ENCODE data around the gene KCNJ9. TPM values are rescaled to one million over a fixed set of nuclear protein-coding genes. Genes with fewer than 3 reads are reported as not detected.

KCNJ9 gene
- total RNA-seq, 1 experiment from 2014 or later = 0.09 TPM

DNA sequence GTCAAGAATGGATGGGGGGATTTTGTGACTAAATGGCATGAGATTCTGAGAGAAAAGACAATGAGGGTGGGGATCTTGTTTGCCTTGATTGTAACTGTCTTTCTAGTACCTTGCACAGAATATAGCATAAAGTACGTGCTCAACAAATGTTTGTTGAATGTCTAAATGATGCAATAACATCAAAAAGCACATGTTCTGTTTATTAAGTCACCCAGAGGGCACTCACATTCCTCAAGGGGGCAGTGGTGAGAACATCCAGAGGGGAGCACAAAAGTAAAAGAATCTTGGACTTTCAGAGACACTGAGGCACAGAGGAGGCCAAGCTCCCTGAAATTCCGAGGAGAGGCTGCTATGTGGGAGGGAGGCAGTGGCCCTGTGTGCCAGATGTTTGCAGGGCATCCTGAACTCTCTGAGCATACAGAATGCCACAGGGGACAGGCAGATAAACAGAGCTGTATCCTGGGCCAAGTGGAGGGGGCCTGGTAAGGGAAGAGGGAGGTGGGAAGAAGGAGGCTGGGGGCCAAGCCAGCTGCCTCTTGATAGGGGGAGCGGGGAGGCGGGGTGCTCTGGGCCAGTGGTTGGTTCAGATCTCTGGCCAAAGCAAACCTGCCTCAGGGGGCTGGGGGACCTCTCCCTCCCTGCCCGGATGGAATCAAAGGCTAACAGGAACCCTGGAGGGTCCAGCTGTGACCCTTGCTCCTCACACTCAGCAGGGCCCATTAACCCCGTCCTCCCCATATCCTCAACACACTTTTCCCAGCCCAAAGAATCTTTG, 27.7 kb downstream of the KCNJ9 start (continued):
- TF ChIP-seq, protein P1, sequence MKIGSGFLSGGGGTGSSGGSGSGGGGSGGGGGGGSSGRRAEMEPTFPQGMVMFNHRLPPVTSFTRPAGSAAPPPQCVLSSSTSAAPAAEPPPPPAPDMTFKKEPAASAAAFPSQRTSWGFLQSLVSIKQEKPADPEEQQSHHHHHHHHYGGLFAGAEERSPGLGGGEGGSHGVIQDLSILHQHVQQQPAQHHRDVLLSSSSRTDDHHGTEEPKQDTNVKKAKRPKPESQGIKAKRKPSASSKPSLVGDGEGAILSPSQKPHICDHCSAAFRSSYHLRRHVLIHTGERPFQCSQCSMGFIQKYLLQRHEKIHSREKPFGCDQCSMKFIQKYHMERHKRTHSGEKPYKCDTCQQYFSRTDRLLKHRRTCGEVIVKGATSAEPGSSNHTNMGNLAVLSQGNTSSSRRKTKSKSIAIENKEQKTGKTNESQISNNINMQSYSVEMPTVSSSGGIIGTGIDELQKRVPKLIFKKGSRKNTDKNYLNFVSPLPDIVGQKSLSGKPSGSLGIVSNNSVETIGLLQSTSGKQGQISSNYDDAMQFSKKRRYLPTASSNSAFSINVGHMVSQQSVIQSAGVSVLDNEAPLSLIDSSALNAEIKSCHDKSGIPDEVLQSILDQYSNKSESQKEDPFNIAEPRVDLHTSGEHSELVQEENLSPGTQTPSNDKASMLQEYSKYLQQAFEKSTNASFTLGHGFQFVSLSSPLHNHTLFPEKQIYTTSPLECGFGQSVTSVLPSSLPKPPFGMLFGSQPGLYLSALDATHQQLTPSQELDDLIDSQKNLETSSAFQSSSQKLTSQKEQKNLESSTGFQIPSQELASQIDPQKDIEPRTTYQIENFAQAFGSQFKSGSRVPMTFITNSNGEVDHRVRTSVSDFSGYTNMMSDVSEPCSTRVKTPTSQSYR (CRISPR knock-in tag; IDR thresholded peaks at IDR 0.05) = no peak
- TF ChIP-seq, protein P2, sequence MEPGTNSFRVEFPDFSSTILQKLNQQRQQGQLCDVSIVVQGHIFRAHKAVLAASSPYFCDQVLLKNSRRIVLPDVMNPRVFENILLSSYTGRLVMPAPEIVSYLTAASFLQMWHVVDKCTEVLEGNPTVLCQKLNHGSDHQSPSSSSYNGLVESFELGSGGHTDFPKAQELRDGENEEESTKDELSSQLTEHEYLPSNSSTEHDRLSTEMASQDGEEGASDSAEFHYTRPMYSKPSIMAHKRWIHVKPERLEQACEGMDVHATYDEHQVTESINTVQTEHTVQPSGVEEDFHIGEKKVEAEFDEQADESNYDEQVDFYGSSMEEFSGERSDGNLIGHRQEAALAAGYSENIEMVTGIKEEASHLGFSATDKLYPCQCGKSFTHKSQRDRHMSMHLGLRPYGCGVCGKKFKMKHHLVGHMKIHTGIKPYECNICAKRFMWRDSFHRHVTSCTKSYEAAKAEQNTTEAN (CRISPR knock-in tag; IDR thresholded peaks at IDR 0.05) = no peak
- no peak for TF ChIP-seq FOXJ3 (CRISPR knock-in tag; IDR thresholded peaks at IDR 0.05; ENCODE audit: borderline replicate concordance)
- no peak for TF ChIP-seq NFE2L1 (CRISPR knock-in tag; IDR thresholded peaks at IDR 0.05)
- TF ChIP-seq SOX15 (CRISPR knock-in tag; IDR thresholded peaks at IDR 0.05) = no peak
- TF ChIP-seq ZNF416 (CRISPR knock-in tag; IDR thresholded peaks at IDR 0.05) = no peak
- TF ChIP-seq, protein P3, sequence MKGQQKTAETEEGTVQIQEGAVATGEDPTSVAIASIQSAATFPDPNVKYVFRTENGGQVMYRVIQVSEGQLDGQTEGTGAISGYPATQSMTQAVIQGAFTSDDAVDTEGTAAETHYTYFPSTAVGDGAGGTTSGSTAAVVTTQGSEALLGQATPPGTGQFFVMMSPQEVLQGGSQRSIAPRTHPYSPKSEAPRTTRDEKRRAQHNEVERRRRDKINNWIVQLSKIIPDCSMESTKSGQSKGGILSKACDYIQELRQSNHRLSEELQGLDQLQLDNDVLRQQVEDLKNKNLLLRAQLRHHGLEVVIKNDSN (CRISPR knock-in tag; IDR thresholded peaks at IDR 0.05) = no peak
- TF ChIP-seq NFYB (CRISPR knock-in tag; conservative IDR thresholded peaks at IDR 0.05; ENCODE audit: low read depth) = no peak
- TF ChIP-seq, protein P4, sequence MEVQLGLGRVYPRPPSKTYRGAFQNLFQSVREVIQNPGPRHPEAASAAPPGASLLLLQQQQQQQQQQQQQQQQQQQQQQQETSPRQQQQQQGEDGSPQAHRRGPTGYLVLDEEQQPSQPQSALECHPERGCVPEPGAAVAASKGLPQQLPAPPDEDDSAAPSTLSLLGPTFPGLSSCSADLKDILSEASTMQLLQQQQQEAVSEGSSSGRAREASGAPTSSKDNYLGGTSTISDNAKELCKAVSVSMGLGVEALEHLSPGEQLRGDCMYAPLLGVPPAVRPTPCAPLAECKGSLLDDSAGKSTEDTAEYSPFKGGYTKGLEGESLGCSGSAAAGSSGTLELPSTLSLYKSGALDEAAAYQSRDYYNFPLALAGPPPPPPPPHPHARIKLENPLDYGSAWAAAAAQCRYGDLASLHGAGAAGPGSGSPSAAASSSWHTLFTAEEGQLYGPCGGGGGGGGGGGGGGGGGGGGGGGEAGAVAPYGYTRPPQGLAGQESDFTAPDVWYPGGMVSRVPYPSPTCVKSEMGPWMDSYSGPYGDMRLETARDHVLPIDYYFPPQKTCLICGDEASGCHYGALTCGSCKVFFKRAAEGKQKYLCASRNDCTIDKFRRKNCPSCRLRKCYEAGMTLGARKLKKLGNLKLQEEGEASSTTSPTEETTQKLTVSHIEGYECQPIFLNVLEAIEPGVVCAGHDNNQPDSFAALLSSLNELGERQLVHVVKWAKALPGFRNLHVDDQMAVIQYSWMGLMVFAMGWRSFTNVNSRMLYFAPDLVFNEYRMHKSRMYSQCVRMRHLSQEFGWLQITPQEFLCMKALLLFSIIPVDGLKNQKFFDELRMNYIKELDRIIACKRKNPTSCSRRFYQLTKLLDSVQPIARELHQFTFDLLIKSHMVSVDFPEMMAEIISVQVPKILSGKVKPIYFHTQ (CRISPR knock-in tag; IDR thresholded peaks at IDR 0.05) = no peak
- TF ChIP-seq PRRX2 (CRISPR knock-in tag; IDR thresholded peaks at IDR 0.05) = no peak
- TF ChIP-seq SMAD4 (CRISPR knock-in tag; IDR thresholded peaks at IDR 0.05) = 0 out of 2 replicates have a peak, but pooled peaks have one; percentile 7
- no peak for TF ChIP-seq TP53 (CRISPR knock-in tag; IDR thresholded peaks at IDR 0.05)
- TF ChIP-seq, protein P5, sequence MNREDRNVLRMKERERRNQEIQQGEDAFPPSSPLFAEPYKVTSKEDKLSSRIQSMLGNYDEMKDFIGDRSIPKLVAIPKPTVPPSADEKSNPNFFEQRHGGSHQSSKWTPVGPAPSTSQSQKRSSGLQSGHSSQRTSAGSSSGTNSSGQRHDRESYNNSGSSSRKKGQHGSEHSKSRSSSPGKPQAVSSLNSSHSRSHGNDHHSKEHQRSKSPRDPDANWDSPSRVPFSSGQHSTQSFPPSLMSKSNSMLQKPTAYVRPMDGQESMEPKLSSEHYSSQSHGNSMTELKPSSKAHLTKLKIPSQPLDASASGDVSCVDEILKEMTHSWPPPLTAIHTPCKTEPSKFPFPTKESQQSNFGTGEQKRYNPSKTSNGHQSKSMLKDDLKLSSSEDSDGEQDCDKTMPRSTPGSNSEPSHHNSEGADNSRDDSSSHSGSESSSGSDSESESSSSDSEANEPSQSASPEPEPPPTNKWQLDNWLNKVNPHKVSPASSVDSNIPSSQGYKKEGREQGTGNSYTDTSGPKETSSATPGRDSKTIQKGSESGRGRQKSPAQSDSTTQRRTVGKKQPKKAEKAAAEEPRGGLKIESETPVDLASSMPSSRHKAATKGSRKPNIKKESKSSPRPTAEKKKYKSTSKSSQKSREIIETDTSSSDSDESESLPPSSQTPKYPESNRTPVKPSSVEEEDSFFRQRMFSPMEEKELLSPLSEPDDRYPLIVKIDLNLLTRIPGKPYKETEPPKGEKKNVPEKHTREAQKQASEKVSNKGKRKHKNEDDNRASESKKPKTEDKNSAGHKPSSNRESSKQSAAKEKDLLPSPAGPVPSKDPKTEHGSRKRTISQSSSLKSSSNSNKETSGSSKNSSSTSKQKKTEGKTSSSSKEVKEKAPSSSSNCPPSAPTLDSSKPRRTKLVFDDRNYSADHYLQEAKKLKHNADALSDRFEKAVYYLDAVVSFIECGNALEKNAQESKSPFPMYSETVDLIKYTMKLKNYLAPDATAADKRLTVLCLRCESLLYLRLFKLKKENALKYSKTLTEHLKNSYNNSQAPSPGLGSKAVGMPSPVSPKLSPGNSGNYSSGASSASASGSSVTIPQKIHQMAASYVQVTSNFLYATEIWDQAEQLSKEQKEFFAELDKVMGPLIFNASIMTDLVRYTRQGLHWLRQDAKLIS (CRISPR knock-in tag; IDR thresholded peaks at IDR 0.05; ENCODE audit: borderline replicate concordance) = no peak
- TF ChIP-seq ZNF138 (CRISPR knock-in tag; conservative IDR thresholded peaks at IDR 0.05) = no peak
- TF ChIP-seq, protein P6, sequence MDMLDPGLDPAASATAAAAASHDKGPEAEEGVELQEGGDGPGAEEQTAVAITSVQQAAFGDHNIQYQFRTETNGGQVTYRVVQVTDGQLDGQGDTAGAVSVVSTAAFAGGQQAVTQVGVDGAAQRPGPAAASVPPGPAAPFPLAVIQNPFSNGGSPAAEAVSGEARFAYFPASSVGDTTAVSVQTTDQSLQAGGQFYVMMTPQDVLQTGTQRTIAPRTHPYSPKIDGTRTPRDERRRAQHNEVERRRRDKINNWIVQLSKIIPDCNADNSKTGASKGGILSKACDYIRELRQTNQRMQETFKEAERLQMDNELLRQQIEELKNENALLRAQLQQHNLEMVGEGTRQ (CRISPR knock-in tag; IDR thresholded peaks at IDR 0.05) = no peak
- 0 out of 2 replicates have a peak, but pooled peaks have one; percentile 19 for TF ChIP-seq GTF2I (CRISPR knock-in tag; conservative IDR thresholded peaks at IDR 0.05)
- TF ChIP-seq NFATC4 (CRISPR knock-in tag; IDR thresholded peaks at IDR 0.05) = no peak
- TF ChIP-seq, protein P7, sequence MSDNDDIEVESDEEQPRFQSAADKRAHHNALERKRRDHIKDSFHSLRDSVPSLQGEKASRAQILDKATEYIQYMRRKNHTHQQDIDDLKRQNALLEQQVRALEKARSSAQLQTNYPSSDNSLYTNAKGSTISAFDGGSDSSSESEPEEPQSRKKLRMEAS (CRISPR knock-in tag; IDR thresholded peaks at IDR 0.05) = peak; percentile 86
- no peak for TF ChIP-seq ZNF232 (CRISPR knock-in tag; IDR thresholded peaks at IDR 0.05)
- TF ChIP-seq ZNF219 (CRISPR knock-in tag; IDR thresholded peaks at IDR 0.05; ENCODE audit: borderline replicate concordance) = no peak
- no peak for TF ChIP-seq NR3C1 (CRISPR knock-in tag; conservative IDR thresholded peaks at IDR 0.05; ENCODE audit: low read depth)
- TF ChIP-seq, protein P8, sequence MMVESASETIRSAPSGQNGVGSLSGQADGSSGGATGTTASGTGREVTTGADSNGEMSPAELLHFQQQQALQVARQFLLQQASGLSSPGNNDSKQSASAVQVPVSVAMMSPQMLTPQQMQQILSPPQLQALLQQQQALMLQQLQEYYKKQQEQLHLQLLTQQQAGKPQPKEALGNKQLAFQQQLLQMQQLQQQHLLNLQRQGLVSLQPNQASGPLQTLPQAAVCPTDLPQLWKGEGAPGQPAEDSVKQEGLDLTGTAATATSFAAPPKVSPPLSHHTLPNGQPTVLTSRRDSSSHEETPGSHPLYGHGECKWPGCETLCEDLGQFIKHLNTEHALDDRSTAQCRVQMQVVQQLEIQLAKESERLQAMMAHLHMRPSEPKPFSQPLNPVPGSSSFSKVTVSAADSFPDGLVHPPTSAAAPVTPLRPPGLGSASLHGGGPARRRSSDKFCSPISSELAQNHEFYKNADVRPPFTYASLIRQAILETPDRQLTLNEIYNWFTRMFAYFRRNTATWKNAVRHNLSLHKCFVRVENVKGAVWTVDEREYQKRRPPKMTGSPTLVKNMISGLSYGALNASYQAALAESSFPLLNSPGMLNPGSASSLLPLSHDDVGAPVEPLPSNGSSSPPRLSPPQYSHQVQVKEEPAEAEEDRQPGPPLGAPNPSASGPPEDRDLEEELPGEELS (CRISPR knock-in tag; IDR thresholded peaks at IDR 0.05) = no peak
- no peak for TF ChIP-seq ZBTB21 (CRISPR knock-in tag; IDR thresholded peaks at IDR 0.05; ENCODE audit: borderline replicate concordance)
